NT2/D1 (cell line): ENCODE measurements around the gene STARD10.

ENCODE experiments used
- SUZ12 ChIP-seq: IDR thresholded peaks from 2 replicates; pipeline ENCODE4 v1.6.1; 2011; ENCODE audit not compliant: insufficient read length, insufficient read depth; ENCODE audit errors: extremely low read depth
- ZNF274 ChIP-seq: IDR thresholded peaks from 2 replicates; pipeline ENCODE4 v1.6.1; 2011; ENCODE audit warnings: mild to moderate bottlenecking, low read depth, low read length

DNA sequence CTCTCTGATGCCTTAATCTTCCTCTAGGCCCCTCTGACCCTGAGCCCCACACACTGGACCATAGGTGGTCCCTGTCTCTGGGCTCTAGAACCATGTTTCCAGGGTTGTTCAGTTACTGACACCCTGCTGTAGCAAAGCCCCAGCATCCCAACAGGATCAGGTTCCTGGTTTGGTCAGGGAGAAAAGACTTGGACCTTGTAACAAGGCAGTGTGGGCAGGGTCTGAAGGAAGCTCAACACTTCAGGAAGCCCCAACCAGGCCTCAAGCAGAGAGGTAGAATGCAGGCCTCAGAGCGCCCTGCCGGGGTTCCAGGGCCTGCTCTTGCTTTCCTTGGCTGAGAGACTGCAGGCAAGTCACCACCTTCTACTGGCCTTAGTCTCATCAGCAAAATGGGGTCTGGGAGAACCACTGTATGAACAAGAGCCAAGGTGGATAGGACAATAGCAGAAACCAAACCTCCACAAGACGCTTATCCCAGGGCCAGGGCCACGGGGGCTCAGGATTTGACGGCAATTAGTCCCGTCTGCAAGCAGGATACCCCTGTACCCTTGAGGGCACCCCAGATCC is 46.5 kb downstream of the STARD10 start:
- TF ChIP-seq ZNF274 = no peak
- no peak for TF ChIP-seq SUZ12
